Liver (tissue), 3 donors: ENCODE results near the gene ITGA8.

ENCODE experiments used
- CTCF ChIP-seq: fragments of 150-350 bp; IDR thresholded peaks from 2 replicates; pipeline ENCODE4 v1.5.1; 2017; ENCODE audit warnings: improper control_type of control experiment, low read depth, low read length; ENCODE audit not compliant: missing input control
- EGR1 ChIP-seq, 2 donors: IDR thresholded peaks; 2 replicates each; pipeline ENCODE4 v1.6.1; 2016 to 2018; ENCODE audit warnings: antibody characterized with exemption in 2 of 2, low read depth in 2 of 2
- FOXA2 ChIP-seq: IDR thresholded peaks from 2 replicates; pipeline ENCODE4 v1.6.1; 2016; ENCODE audit warnings: antibody characterized with exemption
- GABPA ChIP-seq, 2 donors: IDR thresholded peaks in 1 of 2; conservative IDR thresholded peaks in 1 of 2; 2 replicates each; pipeline ENCODE4 v1.6.1; 2016; ENCODE audit warnings: antibody characterized with exemption in 2 of 2, mild to moderate bottlenecking in 1 of 2, moderate library complexity in 1 of 2
- REST ChIP-seq: IDR thresholded peaks from 2 replicates; pipeline ENCODE4 v1.6.1; 2016; ENCODE audit warnings: antibody characterized with exemption, mild to moderate bottlenecking
- RXRA ChIP-seq, 2 donors: IDR thresholded peaks; 2 replicates each; pipeline ENCODE4 v1.6.1; 2017 to 2018; ENCODE audit warnings: antibody characterized with exemption in 2 of 2, mild to moderate bottlenecking in 1 of 2
- SP1 ChIP-seq: IDR thresholded peaks from 2 replicates; pipeline ENCODE4 v1.6.1; 2018; ENCODE audit warnings: antibody characterized with exemption, mild to moderate bottlenecking
- TAF1 ChIP-seq: conservative IDR thresholded peaks from 2 replicates; pipeline ENCODE4 v1.6.1; 2016; ENCODE audit warnings: antibody characterized with exemption, mild to moderate bottlenecking
- YY1 ChIP-seq: IDR thresholded peaks from 2 replicates; pipeline ENCODE4 v1.6.1; 2016; ENCODE audit warnings: antibody characterized with exemption, mild to moderate bottlenecking
- ZBTB33 ChIP-seq: IDR thresholded peaks from 2 replicates; pipeline ENCODE4 v1.6.1; 2016; ENCODE audit warnings: antibody characterized with exemption
- donor health status: healthy.
- donor health status: healthy.

- no peak for TF ChIP-seq CTCF
- no peak for TF ChIP-seq GABPA (IDR thresholded peaks at IDR 0.05 in 1 of 2, conservative IDR thresholded peaks at IDR 0.05 in 1 of 2)
- no peak for TF ChIP-seq YY1
- TF ChIP-seq FOXA2, result no peak
- no peak for TF ChIP-seq SP1
- no peak for TF ChIP-seq EGR1 (IDR thresholded peaks at IDR 0.05; ENCODE audit: low read depth in 2 of 2)
- TF ChIP-seq RXRA (IDR thresholded peaks at IDR 0.05), result no peak
- no peak for TF ChIP-seq TAF1
- no peak for TF ChIP-seq REST
- no peak for TF ChIP-seq ZBTB33
Measured at GRCh38 chr10:15738270-15738925, 18.7 kb upstream of the ITGA8 start.
